HepG2 (cell line): ENCODE measurements around the gene CELF2. TPM values are rescaled to one million over a fixed set of nuclear protein-coding genes. Genes with fewer than 3 reads are reported as not detected.
A peak's percentile ranks its signal among the peaks of the same experiment; 100 is the strongest.

Experiments used
- ATAC-seq: fragments of 200-7000 bp; cut with Tn5 transposase; 3 replicates; pipeline ENCODE4 v1.9.1; 2020; ENCODE audit warnings: mild to moderate bottlenecking, moderate library complexity
- BruUV-seq: library from RNA; stranded (reverse); fragments of 400-500 nt; replicated peaks from 2 replicates; lab custom pipeline; 2021; lab: Mats Ljungman, UMichigan
- CTCF ChIA-PET: fragments of 300-600 bp; formaldehyde crosslinking; extraction: SDS; loops from one replicate; lab custom pipeline; 2021; ENCODE audit warnings: low total read pairs, inconsistent platforms, low intra/inter-chr PET ratio; lab: Yijun Ruan, JAX
- POLR2A ChIA-PET: fragments of 350-600 bp; sonication (Branson Sonifier 250); formaldehyde crosslinking; loops from one replicate; lab custom pipeline; 2020; ENCODE audit warnings: antibody characterized with exemption, inconsistent platforms; lab: Yijun Ruan, JAX
- DNase-seq: peaks from one replicate; pipeline ENCODE4 v3.0.0-alpha.2; 2015; ENCODE audit warnings: low spot score
- FAIRE-seq: peaks from 3 replicates; lab custom pipeline; 2011; peaks lifted over from hg19 to GRCh38; lab: Jason Lieb, UNC
- H2AFZ ChIP-seq: one replicate; pipeline ENCODE4 v1.6.1; 2011; ENCODE audit warnings: low read length, inconsistent platforms
- H3K27ac ChIP-seq: fragments of 300-600 bp; 3 replicates; pipeline ENCODE4 v1.8.0; 2011; ENCODE audit warnings: mixed run types, mild to moderate bottlenecking, mixed read lengths, low read length, inconsistent platforms; ENCODE audit not compliant: insufficient read depth; ENCODE audit errors: extremely low read length
- H3K27me3 ChIP-seq, 2 experiments: fragments of 200-600 bp in 1 of 2; 2 replicates in 1 of 2; 3 replicates in 1 of 2; pipeline versions ENCODE4 v1.6.0 to v1.8.0; 2011; ENCODE audit warnings: low read length in 2 of 2, mild to moderate bottlenecking in 2 of 2, moderate library complexity in 2 of 2, inconsistent platforms in 1 of 2; ENCODE audit not compliant: insufficient read depth in 2 of 2, control insufficient read depth in 1 of 2
- H3K36me3 ChIP-seq, 2 experiments: fragments of 200-600 bp in 1 of 2; replicated peaks in 1 of 2; 2 replicates in 1 of 2; 3 replicates in 1 of 2; pipeline versions ENCODE4 v1.5.1 to v1.8.0; 2011; ENCODE audit warnings: low read length in 2 of 2, inconsistent platforms in 1 of 2; ENCODE audit not compliant: insufficient read depth in 2 of 2, control insufficient read depth in 1 of 2
- H3K4me1 ChIP-seq: 2 replicates; pipeline ENCODE4 v1.5.1; 2012; ENCODE audit warnings: low read length, inconsistent platforms; ENCODE audit not compliant: insufficient read depth
- H3K4me2 ChIP-seq: 2 replicates; pipeline ENCODE4 v1.6.0; 2011; ENCODE audit warnings: low read depth, low read length, inconsistent platforms
- H3K4me3 ChIP-seq, 3 experiments: fragments of 200-600 bp in 1 of 3; sonication (generic), shearing (Covaris generic) in 1 of 3; replicated peaks in 1 of 3; 2 replicates each; pipeline ENCODE4 v1.5.1; 2011 to 2016; ENCODE audit warnings: low read length in 3 of 3, inconsistent platforms in 2 of 3, low read depth in 2 of 3, mild to moderate bottlenecking in 2 of 3, control low read depth in 1 of 3, mixed read lengths in 1 of 3; ENCODE audit not compliant: insufficient read depth in 1 of 3
- H3K79me2 ChIP-seq: one replicate; pipeline ENCODE4 v1.6.1; 2011; ENCODE audit warnings: low read length, inconsistent platforms; ENCODE audit not compliant: insufficient read depth
- H3K9ac ChIP-seq: 2 replicates; pipeline ENCODE4 v1.6.0; 2011; ENCODE audit warnings: mild to moderate bottlenecking, low read depth, low read length, inconsistent platforms; ENCODE audit not compliant: insufficient read depth
- H3K9me3 ChIP-seq: 2 replicates; pipeline ENCODE4 v1.5.1; 2012; ENCODE audit warnings: mild to moderate bottlenecking, low read length
- H4K20me1 ChIP-seq: 2 replicates; pipeline ENCODE4 v1.6.0; 2011; ENCODE audit warnings: inconsistent platforms, mild to moderate bottlenecking, low read length, moderate library complexity; ENCODE audit not compliant: insufficient read depth
- CREB1 ChIP-seq, 2 experiments: fragments of 450-650 bp in 1 of 2; IDR thresholded peaks; 2 replicates each; pipeline ENCODE4 v1.6.1; 2016 to 2017; ENCODE audit warnings: control low read depth in 1 of 2, mild to moderate bottlenecking in 1 of 2, missing compliant biosample characterization in 1 of 2, missing genetic modification characterization in 1 of 2
- KLF16 ChIP-seq, 2 experiments: sonication (generic) in 1 of 2; formaldehyde crosslinking in 1 of 2; IDR thresholded peaks; 2 replicates each; pipeline versions ENCODE4 v1.6.1 to v1.8.0; 2016 to 2023; ENCODE audit warnings: missing genetic modification reagents in 2 of 2, missing compliant biosample characterization in 1 of 2
- NFAT5 ChIP-seq: sonication (generic); formaldehyde crosslinking; IDR thresholded peaks from 2 replicates; pipeline ENCODE4 v1.4.0; 2020; ENCODE audit warnings: missing genetic modification reagents
- ZMYM3 ChIP-seq: sonication (generic); formaldehyde crosslinking; IDR thresholded peaks from 2 replicates; pipeline ENCODE4 v1.5.1; 2020; ENCODE audit warnings: mild to moderate bottlenecking, missing genetic modification reagents
- ZNF333 ChIP-seq: sonication (generic); formaldehyde crosslinking; IDR thresholded peaks from 2 replicates; pipeline ENCODE4 v1.4.0; 2020; ENCODE audit warnings: mild to moderate bottlenecking, missing genetic modification reagents, borderline replicate concordance
- ZNF597 ChIP-seq: sonication (generic); formaldehyde crosslinking; IDR thresholded peaks from 2 replicates; pipeline ENCODE4 v1.5.0; 2020; ENCODE audit warnings: missing genetic modification reagents
- ZNF768 ChIP-seq: sonication (generic); formaldehyde crosslinking; IDR thresholded peaks from 2 replicates; pipeline ENCODE4 v1.4.0; 2020; ENCODE audit warnings: missing genetic modification reagents
- WGBS: methylation state at CpG from one replicate; pipeline ENCODE4 v1.1.6; 2017; ENCODE audit warnings: low lambda C conversion rate; 5-methylcytosine and 5-hydroxymethylcytosine counted together
- in situ Hi-C: cut with HindIII; loops from 2 replicates; pipeline ENCODE4 v1.10.0; 2017; ENCODE audit warnings: low pct_unique_long_range_greater_than_20kb; ENCODE audit not compliant: extremely low pct_ligation_motif_present
- intact Hi-C: fragments of 100-400 bp; cut with micrococcal nuclease; formaldehyde crosslinking; loops from one replicate; pipeline ENCODE4 v1.10.0; 2022; ENCODE audit not compliant: unreplicated experiment
- polyA plus RNA-seq, 8 experiments: library from polyadenylated mRNA; depleted of rRNA in 3 of 8; stranded (reverse) in 7 of 8; unstranded in 1 of 8; fragments of >200 nt; fragmentation: Illumina TruSeq in 4 of 8; extraction: Trizol in 4 of 8; gene quantifications; 2 replicates each; pipeline versions ENCODE4 v1.2.1 to v1.2.3, GENCODE V29; 2011 to 2016; ENCODE audit warnings: low read depth in 4 of 8, missing spikeins in 1 of 8, mixed read lengths in 1 of 8; ENCODE audit not compliant: insufficient read depth in 1 of 8
- total RNA-seq, 5 experiments: library from RNA; depleted of rRNA; stranded (reverse); fragments of >200 nt; fragmentation: Illumina TruSeq; extraction: Trizol; gene quantifications; 2 replicates each; pipeline ENCODE4 v1.2.3, GENCODE V29; 2016; ENCODE audit warnings: low read depth in 1 of 5

Gene CELF2
- total and polyA plus RNA-seq, 2 of the 13 experiments (the other 11 are each of a cell fraction or from before 2014, with no cell fraction given) = not detected

DNA sequence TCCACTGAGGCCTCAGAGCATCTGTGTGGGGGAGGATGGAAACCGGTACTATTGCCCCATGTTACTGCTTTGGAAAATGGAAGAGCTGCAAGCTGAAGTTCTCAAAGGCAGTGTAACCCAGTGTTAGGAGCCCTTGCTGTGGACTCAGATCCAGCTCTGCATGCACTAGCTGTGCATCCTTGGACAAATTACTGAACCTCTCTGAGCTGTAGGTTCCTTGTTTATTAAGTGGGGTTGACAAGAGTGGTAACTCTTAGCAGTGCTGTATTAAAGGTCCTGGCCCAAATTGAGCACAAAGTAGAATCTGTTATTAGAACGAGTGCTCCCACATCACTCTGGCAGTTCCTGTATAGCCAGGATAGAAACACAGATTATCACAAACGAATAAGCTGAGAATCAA lies 359.6 kb downstream of the CELF2 start (continued):
- TF ChIP-seq CREB1 (IDR thresholded peaks at IDR 0.05) = no peak
- TF ChIP-seq CREB1 (CRISPR knock-in tag; IDR thresholded peaks at IDR 0.05) = no peak
- no peak for TF ChIP-seq KLF16 (CRISPR knock-in tag; IDR thresholded peaks at IDR 0.05)
- no peak for TF ChIP-seq ZMYM3 (CRISPR knock-in tag)

DNA sequence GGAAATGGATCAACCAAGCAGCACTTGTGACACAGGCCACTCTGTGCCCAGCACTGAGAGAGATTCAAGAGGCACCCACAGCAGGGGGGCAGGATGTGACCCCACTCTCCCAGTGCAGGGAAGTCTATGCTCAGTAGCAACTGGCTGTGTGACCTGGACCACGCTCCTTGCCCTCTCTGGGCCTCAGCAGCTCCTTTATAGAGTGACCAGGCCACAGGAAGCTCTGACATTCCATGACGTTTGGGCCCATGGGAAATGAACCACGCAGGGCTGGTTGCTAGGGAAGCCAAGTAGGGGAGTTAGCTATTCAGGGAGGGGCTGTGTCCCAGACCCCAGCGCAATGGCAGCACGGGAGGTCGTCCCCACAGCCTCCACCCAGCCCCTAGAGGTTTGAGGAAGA lies 361.2 kb downstream of the CELF2 start:
- no peak overlapping the region for H2AFZ ChIP-seq
- TF ChIP-seq ZNF597 (CRISPR knock-in tag) (no peak), ZNF768 (CRISPR knock-in tag) (peak; percentile 93)
- TF ChIP-seq, all 625 proteins: peak for 1
- Histone ChIP-seq H3K36me3 (no peaks in the 10 kb centered on the region), H3K4me2 (no peak overlapping the region), H4K20me1 (no peaks in the 10 kb centered on the region), H3K4me1 (no peaks in the 10 kb centered on the region), H3K79me2 (no peaks in the 10 kb centered on the region), H3K9me3 (no peaks in the 10 kb centered on the region), H3K4me3 (no peak overlapping the region), H3K27ac (no peak overlapping the region), H3K9ac (no peak overlapping the region), H3K27me3 (peaks cover 0 to 6% of the 10 kb centered on the region in 2 experiments; a peak in 1 of 5 replicates)
- ATAC-seq (no peak), FAIRE-seq (no peak), DNase-seq (no peak)
- in situ Hi-C loops = no loop called here
- WGBS = 2% methylated on average over 6 of the region's 6 CpGs
- BruUV-seq = no TSS peak
- ChIA-PET POLR2A (no interaction called here), CTCF (no interaction called here)
- intact Hi-C loops = no loop called here

DNA sequence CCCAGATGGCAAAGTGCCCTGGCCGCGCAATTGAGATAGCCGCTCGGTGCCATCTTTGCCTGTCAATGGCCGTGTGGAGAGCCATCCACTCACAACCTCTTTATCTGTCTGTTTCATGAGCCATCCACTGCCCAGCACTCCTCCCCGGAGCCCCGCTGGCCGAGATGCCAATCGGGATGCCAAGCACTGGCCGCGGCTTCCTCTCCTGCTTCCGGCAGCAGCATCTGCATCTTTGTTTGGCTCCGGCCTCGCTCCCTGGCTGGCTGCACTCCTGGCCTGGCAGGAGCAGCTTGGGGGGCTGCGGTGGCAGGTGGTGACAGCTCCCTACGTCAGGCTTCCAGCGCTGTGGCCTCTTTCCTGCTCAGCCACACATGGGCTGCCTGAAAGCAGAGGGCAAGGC lies 362.1 kb downstream of the CELF2 start:
- POLR2A ChIA-PET = no interaction called here
- no peak for TF ChIP-seq NFAT5 (CRISPR knock-in tag)
- no peak for TF ChIP-seq ZNF333 (CRISPR knock-in tag)
- TF ChIP-seq, all 625 proteins: peak for 0

More for the DNA sequence above, 362.1 kb downstream of the CELF2 start:
- no peaks in the 10 kb centered on the region for H3K79me2 ChIP-seq
- FAIRE-seq (no peak), DNase-seq (no peak), ATAC-seq (no peak)
- H3K4me2 ChIP-seq = no peak overlapping the region
- no peaks in the 10 kb centered on the region for H3K9me3 ChIP-seq
- H4K20me1 ChIP-seq = no peaks in the 10 kb centered on the region
- no TSS peak for BruUV-seq
- CTCF ChIA-PET = no interaction called here
- whole genome bisulfite sequencing = 51% methylated on average over 14 of the region's 17 CpGs
- peaks cover 0 to 8% of the 10 kb centered on the region in 2 experiments; a peak in 1 of 5 replicates for H3K27me3 ChIP-seq
- H3K27ac ChIP-seq = no peak overlapping the region
- intact Hi-C loops = no loop called here
- in situ Hi-C loops = no loop called here
- no peaks in the 10 kb centered on the region for H3K4me1 ChIP-seq
- H3K9ac ChIP-seq = no peak overlapping the region
- no peak overlapping the region for H3K4me3 ChIP-seq
- H3K36me3 ChIP-seq = no peaks in the 10 kb centered on the region
- no peak overlapping the region for H2AFZ ChIP-seq
